WTC11 (cell line): Measurements from ENCODE around the gene LAMA2. TPM values are rescaled to one million over a fixed set of nuclear protein-coding genes. Genes with fewer than 3 reads are reported as not detected.
A peak's percentile ranks its signal among the peaks of the same experiment; 100 is the strongest.

Source experiments
- ATAC-seq: fragments of 200-7000 bp; cut with Tn5 transposase; 2 replicates; pipeline ENCODE4 v1.10.0; 2021; ENCODE audit warnings: mild to moderate bottlenecking, moderate library complexity
- CTCF ChIA-PET: fragments of 300-600 bp; sonication (Branson Sonifier 250); formaldehyde crosslinking; loops from one replicate; lab custom pipeline; 2021; ENCODE audit warnings: antibody characterized with exemption; lab: Charles Lee
- POLR2A ChIA-PET: fragments of 350-600 bp; sonication (Branson Sonifier 250); formaldehyde crosslinking; loops from one replicate; lab custom pipeline; 2021; ENCODE audit warnings: antibody characterized with exemption; lab: Charles Lee
- DNase-seq: peaks from one replicate; pipeline ENCODE4 v3.0.0; 2021; ENCODE audit warnings: low spot score
- H3K27ac Mint-ChIP-seq: 2 replicates; pipeline ENCODE4 v1.8.0; 2021; ENCODE audit warnings: mixed read lengths
- H3K27me3 Mint-ChIP-seq: 2 replicates; pipeline ENCODE4 v1.8.0; 2021; ENCODE audit warnings: low read depth, mild to moderate bottlenecking, moderate library complexity, mixed read lengths
- H3K36me3 Mint-ChIP-seq: 2 replicates; pipeline ENCODE4 v1.8.0; 2021; ENCODE audit warnings: mixed read lengths
- H3K4me1 Mint-ChIP-seq: 2 replicates; pipeline ENCODE4 v1.8.0; 2022; ENCODE audit warnings: mixed read lengths
- H3K4me3 Mint-ChIP-seq: 2 replicates; pipeline ENCODE4 v1.8.0; 2021; ENCODE audit warnings: mild to moderate bottlenecking, moderate library complexity, mixed read lengths
- H3K9me3 Mint-ChIP-seq: 2 replicates; pipeline ENCODE4 v1.8.0; 2021; ENCODE audit warnings: mixed read lengths
- AR ChIP-seq: fragments of 250-450 bp; sonication (Bioruptor Pico); IDR thresholded peaks from 2 replicates; pipeline ENCODE4 v1.9.0; 2021; ENCODE audit warnings: mild to moderate bottlenecking
- CBFB ChIP-seq: sonication (generic); formaldehyde crosslinking; IDR thresholded peaks from 2 replicates; pipeline ENCODE4 v1.8.1; 2022; ENCODE audit warnings: mild to moderate bottlenecking, low read depth, missing genetic modification reagents
- CREM ChIP-seq: sonication (generic); formaldehyde crosslinking; IDR thresholded peaks from 2 replicates; pipeline ENCODE4 v1.8.1; 2022; ENCODE audit warnings: mild to moderate bottlenecking, missing genetic modification reagents, moderate library complexity
- CTCF ChIP-seq: fragments of 200-600 bp; IDR thresholded peaks from 2 replicates; pipeline ENCODE4 v1.8.0; 2022; ENCODE audit warnings: antibody characterized with exemption
- E2F4 ChIP-seq: sonication (generic); formaldehyde crosslinking; IDR thresholded peaks from 2 replicates; pipeline ENCODE4 v1.8.1; 2022; ENCODE audit warnings: low read depth, mild to moderate bottlenecking, moderate library complexity, missing genetic modification reagents, borderline replicate concordance
- EMX1 ChIP-seq: fragments of 250-450 bp; sonication (Bioruptor Pico); IDR thresholded peaks from 2 replicates; pipeline ENCODE4 v1.8.0; 2021; ENCODE audit warnings: mild to moderate bottlenecking
- ESRRA ChIP-seq: sonication (generic); formaldehyde crosslinking; IDR thresholded peaks from 2 replicates; pipeline ENCODE4 v1.8.1; 2022; ENCODE audit warnings: mild to moderate bottlenecking, missing genetic modification reagents, borderline replicate concordance
- FOXK1 ChIP-seq: sonication (generic); formaldehyde crosslinking; IDR thresholded peaks from 2 replicates; pipeline ENCODE4 v1.8.0; 2022; ENCODE audit warnings: mild to moderate bottlenecking, moderate library complexity, missing genetic modification reagents
- FOXP1 ChIP-seq: sonication (generic); formaldehyde crosslinking; IDR thresholded peaks from 2 replicates; pipeline ENCODE4 v1.8.0; 2022; ENCODE audit warnings: missing genetic modification reagents, mild to moderate bottlenecking, moderate library complexity, borderline replicate concordance
- FOXP4 ChIP-seq: sonication (generic); formaldehyde crosslinking; IDR thresholded peaks from 2 replicates; pipeline ENCODE4 v1.8.0; 2022; ENCODE audit warnings: mild to moderate bottlenecking, missing genetic modification reagents
- JUN ChIP-seq: sonication (generic); formaldehyde crosslinking; IDR thresholded peaks from 2 replicates; pipeline ENCODE4 v1.8.0; 2023; ENCODE audit warnings: mild to moderate bottlenecking, missing genetic modification reagents
- NFATC4 ChIP-seq: fragments of 250-450 bp; sonication (Bioruptor Pico); IDR thresholded peaks from 2 replicates; pipeline ENCODE4 v1.9.0; 2021; ENCODE audit warnings: mild to moderate bottlenecking
- SOX15 ChIP-seq: fragments of 250-450 bp; sonication (Bioruptor Pico); IDR thresholded peaks from 2 replicates; pipeline ENCODE4 v1.9.0; 2021; ENCODE audit warnings: mild to moderate bottlenecking
- TEAD4 ChIP-seq: sonication (generic); formaldehyde crosslinking; IDR thresholded peaks from 2 replicates; pipeline ENCODE4 v1.8.0; 2022; ENCODE audit warnings: mild to moderate bottlenecking, missing genetic modification reagents
- USF2 ChIP-seq: sonication (generic); formaldehyde crosslinking; IDR thresholded peaks from 2 replicates; pipeline ENCODE4 v1.8.1; 2023; ENCODE audit warnings: mild to moderate bottlenecking, missing genetic modification reagents, moderate library complexity
- ZNF532 ChIP-seq: fragments of 250-450 bp; sonication (Bioruptor Pico); IDR thresholded peaks from 2 replicates; pipeline ENCODE4 v1.9.0; 2021; ENCODE audit warnings: mild to moderate bottlenecking, borderline replicate concordance
- ZSCAN18 ChIP-seq: fragments of 250-450 bp; sonication (Bioruptor Pico); IDR thresholded peaks from 2 replicates; pipeline ENCODE4 v2.1.2; 2022; ENCODE audit warnings: mild to moderate bottlenecking, moderate library complexity
- total RNA-seq: library from RNA; stranded (reverse); gene quantifications from 3 replicates; pipeline ENCODE4 v1.2.3, GENCODE V29; 2021

Gene LAMA2
- total RNA-seq, 1 experiment from 2014 or later, result 6.6 TPM

GRCh38 chr6:129417416-129418086 lies 534.6 kb downstream of the LAMA2 start (continued):
- no peak for TF ChIP-seq FOXK1
- no peak for TF ChIP-seq ZSCAN18 (CRISPR knock-in tag)
- TF ChIP-seq NFATC4 (CRISPR knock-in tag), result no peak
- TF ChIP-seq JUN (CRISPR knock-in tag), result no peak
- no peak for TF ChIP-seq FOXP4 (CRISPR knock-in tag)
- no peak for TF ChIP-seq ESRRA
- no peak for TF ChIP-seq FOXP1 (CRISPR knock-in tag)
- no peak for TF ChIP-seq EMX1 (CRISPR knock-in tag)
- no peak for TF ChIP-seq TEAD4 (CRISPR knock-in tag)
- no peak for TF ChIP-seq CTCF

GRCh38 chr6:129419324-129419723 lies 536.4 kb downstream of the LAMA2 start:
- H3K9me3 Mint-ChIP-seq, result no peaks in the 10 kb centered on the region
- POLR2A ChIA-PET, result no interaction called here
- H3K27ac Mint-ChIP-seq, result no peak overlapping the region
- no peaks in the 10 kb centered on the region for H3K4me1 Mint-ChIP-seq
- H3K27me3 Mint-ChIP-seq, result no peaks in the 10 kb centered on the region
- ATAC-seq (peak; percentile 67), DNase-seq (no peak)
- H3K36me3 Mint-ChIP-seq, result no peaks in the 10 kb centered on the region
- CTCF ChIA-PET, result interaction anchor here (1.5 kb wide), 1 partner anchor 49 kb away, joined by 3 read pairs; no protein-coding TSS in a partner anchor
- no peak overlapping the region for H3K4me3 Mint-ChIP-seq
- TF ChIP-seq CBFB (CRISPR knock-in tag) (no peak), SOX15 (CRISPR knock-in tag) (no peak), AR (CRISPR knock-in tag) (no peak), E2F4 (no peak), CTCF (no peak), USF2 (CRISPR knock-in tag) (no peak), CREM (CRISPR knock-in tag) (no peak), ZSCAN18 (CRISPR knock-in tag) (no peak), ZNF532 (no peak)
